ENCODE results near the gene RNH1. TPM values are rescaled to one million over a fixed set of nuclear protein-coding genes. Genes with fewer than 3 reads are reported as not detected.
A peak's percentile ranks its signal among the peaks of the same experiment; 100 is the strongest.

RNH1 gene
- total RNA-seq, 1 donor from 2014 or later = 151 TPM

GRCh38 chr11:449889-450808, 56.9 kb downstream of the RNH1 start, which contains the start of gene PTDSS2:
Gene PTDSS2 (plus strand): TSS chr11:450279. CDS start chr11:450456, 177 bp downstream.
- DNase-seq (ENCODE audit: extremely low spot score, unreplicated experiment) = peak; percentile 98
- peaks cover 9% of the 10 kb centered on the region for H3K36me3 Mint-ChIP-seq (ENCODE audit: unreplicated experiment)
- TF ChIP-seq CTCF (IDR thresholded peaks at IDR 0.05) = no peak
- peaks cover 26% of the 10 kb centered on the region for H3K4me1 Mint-ChIP-seq (ENCODE audit: unreplicated experiment)
- H3K27ac Mint-ChIP-seq (ENCODE audit: unreplicated experiment) = peak within 1 kb of the TSS; percentile 97
- no peaks in the 10 kb centered on the region for H3K27me3 Mint-ChIP-seq (ENCODE audit: unreplicated experiment)
- H3K9me3 Mint-ChIP-seq (ENCODE audit: unreplicated experiment) = no peaks in the 10 kb centered on the region
- H3K4me3 Mint-ChIP-seq (ENCODE audit: unreplicated experiment) = peak within 1 kb of the TSS; percentile 98

- Mint-ChIP-seq H3K27me3 (ENCODE audit: unreplicated experiment) (no peaks in the 10 kb centered on the region), H3K36me3 (ENCODE audit: unreplicated experiment) (peaks cover 2% of the 10 kb centered on the region), H3K27ac (ENCODE audit: unreplicated experiment) (peak overlapping the region; percentile 97), H3K9me3 (ENCODE audit: unreplicated experiment) (no peaks in the 10 kb centered on the region), H3K4me1 (ENCODE audit: unreplicated experiment) (peaks cover 36% of the 10 kb centered on the region), H3K4me3 (ENCODE audit: unreplicated experiment) (peak overlapping the region; percentile 85)
- DNase-seq (ENCODE audit: extremely low spot score, unreplicated experiment) = peak; percentile 98
- peak; percentile 87 for TF ChIP-seq CTCF (IDR thresholded peaks at IDR 0.05)
These were observed 58.9 kb downstream of the RNH1 start for GRCh38 chr11:447923-448731.

GRCh38 chr11:446891-447290, 60.2 kb downstream of the RNH1 start:
- no peak for TF ChIP-seq CTCF (IDR thresholded peaks at IDR 0.05)
- H3K9me3 Mint-ChIP-seq (ENCODE audit: unreplicated experiment) = no peaks in the 10 kb centered on the region
- no peak for DNase-seq (ENCODE audit: extremely low spot score, unreplicated experiment)
- H3K27me3 Mint-ChIP-seq (ENCODE audit: unreplicated experiment) = no peaks in the 10 kb centered on the region
- no peak overlapping the region for H3K4me3 Mint-ChIP-seq (ENCODE audit: unreplicated experiment)
- H3K4me1 Mint-ChIP-seq (ENCODE audit: unreplicated experiment) = peaks cover 33% of the 10 kb centered on the region
- H3K36me3 Mint-ChIP-seq (ENCODE audit: unreplicated experiment) = no peaks in the 10 kb centered on the region
- peak overlapping the region; percentile 18 for H3K27ac Mint-ChIP-seq (ENCODE audit: unreplicated experiment)

DNA sequence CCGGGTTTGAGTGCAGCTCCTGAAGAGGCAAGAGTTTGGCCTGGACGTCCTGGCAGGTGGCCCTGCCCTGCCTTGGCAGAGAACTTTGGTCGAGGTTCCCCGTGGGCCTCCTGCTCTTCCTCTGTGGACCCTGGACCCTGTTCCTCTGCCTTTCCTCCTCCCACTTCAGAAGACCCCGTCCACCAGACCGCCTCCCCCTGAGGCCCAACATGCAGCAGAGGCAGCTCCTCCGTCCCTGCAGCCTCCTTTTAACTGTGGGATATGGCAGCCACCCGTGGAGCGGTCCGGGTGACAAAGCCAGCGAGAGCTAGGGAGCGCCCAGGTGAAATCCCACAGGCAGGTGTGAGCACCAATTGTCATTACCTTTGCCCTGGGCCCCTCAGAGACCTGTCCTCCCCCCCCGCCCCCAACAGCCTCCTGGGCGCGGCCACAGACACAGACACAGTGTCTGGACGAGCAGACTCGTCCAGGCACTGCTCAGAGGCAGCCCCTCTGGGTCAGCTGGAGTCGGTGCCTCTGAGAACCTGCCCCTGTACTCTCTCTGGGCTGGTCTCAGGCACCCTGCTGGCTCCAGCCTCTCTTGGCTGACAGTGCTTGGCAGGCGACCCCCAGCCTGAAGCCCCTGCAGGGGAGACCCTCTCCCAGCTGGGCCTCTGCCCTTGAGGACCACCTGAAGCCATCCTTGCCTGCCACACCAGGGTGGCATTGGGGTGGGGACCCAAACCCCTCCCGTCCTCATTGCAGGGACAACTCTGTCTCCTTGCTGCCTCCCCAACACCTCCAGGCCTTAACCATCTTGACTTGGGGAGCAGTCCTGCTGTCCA, 61.1 kb downstream of the RNH1 start:
- no peak overlapping the region for H3K4me3 Mint-ChIP-seq (ENCODE audit: unreplicated experiment)
- H3K27me3 Mint-ChIP-seq (ENCODE audit: unreplicated experiment) = no peaks in the 10 kb centered on the region
- no peak overlapping the region for H3K27ac Mint-ChIP-seq (ENCODE audit: unreplicated experiment)
- no peak for DNase-seq (ENCODE audit: extremely low spot score, unreplicated experiment)
- no peaks in the 10 kb centered on the region for H3K9me3 Mint-ChIP-seq (ENCODE audit: unreplicated experiment)
- H3K4me1 Mint-ChIP-seq (ENCODE audit: unreplicated experiment) = peaks cover 25% of the 10 kb centered on the region
- TF ChIP-seq CTCF (IDR thresholded peaks at IDR 0.05) = no peak
- H3K36me3 Mint-ChIP-seq (ENCODE audit: unreplicated experiment) = no peaks in the 10 kb centered on the region

Other genes starting within 250 kb of the RNH1 start
- not detected in 2 replicates for gene NLRP6, start 228.8 kb downstream of the RNH1 start, total RNA-seq
- gene PGGHG, start 218.1 kb downstream of the RNH1 start, total RNA-seq = 39.9 and 43.4 TPM in 2 replicates
- gene IFITM5, start 207.7 kb downstream of the RNH1 start, total RNA-seq = not detected in 2 replicates
- gene IFITM2, start 199.4 kb downstream of the RNH1 start, total RNA-seq = 671 and 698 TPM in 2 replicates
- gene IFITM1, start 193.2 kb downstream of the RNH1 start, total RNA-seq = 352 and 355 TPM in 2 replicates
- 1,725 and 1,814 TPM in 2 replicates for gene IFITM3, start 186.4 kb downstream of the RNH1 start, total RNA-seq
- gene B4GALNT4, start 137.7 kb downstream of the RNH1 start, total RNA-seq = 61.0 and 63.3 TPM in 2 replicates
- gene PKP3, start 113.0 kb downstream of the RNH1 start, total RNA-seq = 0.40 and 0.50 TPM in 2 replicates
- gene SIGIRR, start 92.2 kb downstream of the RNH1 start, total RNA-seq = 27.0 and 28.0 TPM in 2 replicates
- gene ANO9, start 65.2 kb downstream of the RNH1 start, total RNA-seq = not detected in 2 replicates
- 55.3 and 56.1 TPM in 2 replicates for gene PTDSS2, start 57.0 kb downstream of the RNH1 start, total RNA-seq
- gene HRAS, start 28.3 kb upstream of the RNH1 start, total RNA-seq = 68.3 and 69.4 TPM in 2 replicates
- gene LRRC56, start 30.3 kb upstream of the RNH1 start, total RNA-seq = 3.2 and 3.7 TPM in 2 replicates
- gene LMNTD2, start 53.5 kb upstream of the RNH1 start, total RNA-seq = 6.0 and 6.4 TPM in 2 replicates
- gene RASSF7, start 53.7 kb upstream of the RNH1 start, total RNA-seq = 8.0 and 9.3 TPM in 2 replicates
- gene PHRF1, start 69.2 kb upstream of the RNH1 start, total RNA-seq = 31.5 TPM in 2 replicates
- 14.4 and 15.4 TPM in 2 replicates for gene IRF7, start 108.7 kb upstream of the RNH1 start, total RNA-seq
- gene CDHR5, start 117.7 kb upstream of the RNH1 start, total RNA-seq = not detected in 2 replicates
- gene SCT, start 119.9 kb upstream of the RNH1 start, total RNA-seq = not detected in 2 replicates
- 1.7 and 1.8 TPM in 2 replicates for gene DRD4, start 130.0 kb upstream of the RNH1 start, total RNA-seq
- 113 and 121 TPM in 2 replicates for gene DEAF1, start 188.0 kb upstream of the RNH1 start, total RNA-seq
- 43.9 and 45.2 TPM in 2 replicates for gene TMEM80, start 188.6 kb upstream of the RNH1 start, total RNA-seq
- gene EPS8L2, start 199.0 kb upstream of the RNH1 start, total RNA-seq = 32.4 and 39.3 TPM in 2 replicates
- gene TALDO1, start 240.2 kb upstream of the RNH1 start, total RNA-seq = 156 and 171 TPM in 2 replicates